22Rv1 (cell line): ENCODE data around the gene MCM3AP.

Experiments
- CTCF ChIP-seq: fragments of 450-650 bp; IDR thresholded peaks from 2 replicates; pipeline ENCODE4 v1.5.1; 2017; ENCODE audit warnings: mild to moderate bottlenecking
- ZFX ChIP-seq: fragments of 450-650 bp; IDR thresholded peaks from 2 replicates; pipeline ENCODE4 v1.6.1; 2017; ENCODE audit warnings: antibody characterized with exemption, borderline replicate concordance

GRCh38 chr21:46328151-46328550 is 42.7 kb upstream of the MCM3AP start:
- no peak for TF ChIP-seq CTCF
- TF ChIP-seq ZFX: no peak
